GM13976 (cell line): ENCODE data around the gene PSMD5.

Experiments used
- DNase-seq: peaks from one replicate; pipeline ENCODE4 v3.0.0; 2012; ENCODE audit warnings: low spot score
- CTCF ChIP-seq: IDR thresholded peaks from 2 replicates; pipeline ENCODE4 v1.5.1; 2012; ENCODE audit warnings: borderline replicate concordance, mild to moderate bottlenecking; ENCODE audit not compliant: insufficient read depth; ENCODE audit errors: extremely low read depth, missing control alignments, control extremely low read depth
- in situ Hi-C: fragments of 300-500 bp; cut with MboI; formaldehyde crosslinking; loops from one replicate; pipeline ENCODE4 v1.12.0; 2022; ENCODE audit warnings: low sequenced_read_pairs, mixed read lengths, inconsistent platforms; ENCODE audit not compliant: unreplicated experiment

The PSMD5 gene

GRCh38 chr9:120779227-120779626, 63.5 kb downstream of the PSMD5 start:
- no peak for TF ChIP-seq CTCF
- in situ Hi-C loops, result no loop called here
- no peak for DNase-seq

- in situ Hi-C loops, result no loop called here
- no peak for DNase-seq
Observed at GRCh38 chr9:120778758-120779157, 64.0 kb downstream of the PSMD5 start.

GRCh38 chr9:120777229-120777628, 65.5 kb downstream of the PSMD5 start:
- in situ Hi-C loops, result no loop called here
- TF ChIP-seq CTCF, result no peak
- DNase-seq, result no peak

More at GRCh38 chr9:120778758-120779157, 64.0 kb downstream of the PSMD5 start:
- TF ChIP-seq CTCF, result no peak

GRCh38 chr9:120776788-120777187, 65.9 kb downstream of the PSMD5 start:
- in situ Hi-C loops, result no loop called here
- no peak for DNase-seq
- TF ChIP-seq CTCF, result no peak

GRCh38 chr9:120775859-120776258, 66.9 kb downstream of the PSMD5 start:
- TF ChIP-seq CTCF, result no peak

GRCh38 chr9:120774719-120775118, 68.0 kb downstream of the PSMD5 start:
- no peak for TF ChIP-seq CTCF
- in situ Hi-C loops, result loop anchor here (25.0 kb wide), 2 partner anchors 288 to 613 kb away; partner anchors contain the start of genes C5 and CNTRL
- no peak for DNase-seq

More at GRCh38 chr9:120775859-120776258, 66.9 kb downstream of the PSMD5 start:
- DNase-seq, result no peak
- in situ Hi-C loops, result no loop called here
